ENCODE data around the gene C21orf58. TPM values are rescaled to one million over a fixed set of nuclear protein-coding genes. Genes with fewer than 3 reads are reported as not detected.

Gene C21orf58
- total RNA-seq, 1 donor from 2014 or later = 0.53 TPM

DNA sequence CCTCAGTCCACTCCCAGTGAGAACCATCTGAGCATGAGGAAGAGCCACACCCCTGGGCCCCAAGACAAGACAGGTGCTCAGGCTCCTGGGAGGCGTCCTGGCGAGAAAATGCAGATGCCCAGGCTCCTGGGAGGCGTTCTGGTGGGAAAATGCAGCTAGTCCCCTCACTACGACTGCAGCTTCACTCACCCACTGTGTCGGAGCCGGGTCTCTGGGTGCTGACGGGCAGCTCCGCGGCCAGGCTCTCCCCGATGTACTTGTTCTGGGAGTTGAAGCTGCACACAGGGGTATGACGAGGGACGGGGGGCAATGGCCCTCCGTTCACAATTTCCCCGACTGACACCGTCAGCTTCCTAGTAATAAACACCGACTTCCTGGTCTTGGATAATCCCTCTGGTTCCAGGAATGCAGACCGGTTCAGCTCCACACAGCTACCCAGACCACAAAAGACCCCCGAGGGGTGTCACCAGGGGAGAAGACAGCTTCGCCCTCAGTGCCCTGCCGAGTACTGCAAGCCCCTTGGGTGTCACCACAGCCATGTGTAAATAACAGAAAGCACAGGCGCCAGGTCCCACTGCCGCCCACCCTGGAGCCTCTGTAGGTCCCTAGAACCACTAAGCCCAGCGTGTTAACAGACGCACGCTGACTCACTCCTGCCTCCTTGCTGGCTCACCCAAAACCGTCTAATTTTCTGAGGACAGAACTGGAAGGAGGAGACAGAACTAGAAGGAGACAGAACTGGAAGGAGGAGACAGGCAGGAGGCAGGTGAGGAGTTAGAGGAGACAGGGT lies 57.7 kb downstream of the C21orf58 start:
- FAIRE-seq = no peak
- no peak for DNase-seq (ENCODE audit: low read depth)
- no peak for TF ChIP-seq CTCF (IDR thresholded peaks at IDR 0.05; ENCODE audit: insufficient read depth, low read length, severe bottlenecking)
- Histone ChIP-seq H3K36me3 (ENCODE audit: control insufficient read depth, insufficient read depth, low read length) (peaks cover 36% of the 10 kb centered on the region), H3K4me3 (ENCODE audit: low read depth, low read length) (no peak overlapping the region), H3K27me3 (ENCODE audit: control insufficient read depth, insufficient read depth, low read length) (no peaks in the 10 kb centered on the region)

DNA sequence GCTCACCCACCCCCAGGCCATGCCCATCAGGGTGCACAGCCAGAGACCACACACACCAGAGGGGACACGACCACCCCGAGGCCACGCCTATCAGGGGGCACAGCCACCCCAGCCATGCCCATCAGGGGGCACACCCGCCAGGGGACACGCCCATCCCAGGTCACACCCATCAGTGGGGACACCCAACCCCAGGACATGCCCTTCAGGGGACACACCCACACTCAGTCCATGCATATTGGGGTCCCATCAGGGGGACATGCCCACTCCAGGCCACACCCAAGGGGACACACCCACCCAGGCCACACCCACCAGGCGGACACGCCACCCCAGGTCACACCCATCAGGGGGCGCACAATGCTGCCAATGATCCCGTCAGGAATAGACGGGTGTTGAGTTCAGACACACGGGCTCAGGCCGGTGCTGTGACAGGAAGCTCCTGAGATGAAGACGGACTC lies 59.0 kb downstream of the C21orf58 start:
- Histone ChIP-seq H3K27me3 (ENCODE audit: control insufficient read depth, insufficient read depth, low read length) (no peaks in the 10 kb centered on the region), H3K36me3 (ENCODE audit: control insufficient read depth, insufficient read depth, low read length) (peaks cover 39% of the 10 kb centered on the region), H3K4me3 (ENCODE audit: low read depth, low read length) (no peak overlapping the region)
- DNase-seq (ENCODE audit: low read depth) (no peak), FAIRE-seq (no peak)
- no peak for TF ChIP-seq CTCF (IDR thresholded peaks at IDR 0.05; ENCODE audit: insufficient read depth, low read length, severe bottlenecking)

- no peaks in the 10 kb centered on the region for H3K27me3 ChIP-seq (ENCODE audit: control insufficient read depth, insufficient read depth, low read length)
- TF ChIP-seq CTCF (IDR thresholded peaks at IDR 0.05; ENCODE audit: insufficient read depth, low read length, severe bottlenecking) = no peak
- DNase-seq (ENCODE audit: low read depth) (no peak), FAIRE-seq (no peak)
- no peak overlapping the region for H3K4me3 ChIP-seq (ENCODE audit: low read depth, low read length)
- H3K36me3 ChIP-seq (ENCODE audit: control insufficient read depth, insufficient read depth, low read length) = peaks cover 36% of the 10 kb centered on the region
These were observed 59.5 kb downstream of the C21orf58 start for GRCh38 chr21:46264046-46264689.

- no peak for TF ChIP-seq CTCF (IDR thresholded peaks at IDR 0.05; ENCODE audit: insufficient read depth, low read length, severe bottlenecking)
- DNase-seq (ENCODE audit: low read depth) (no peak), FAIRE-seq (no peak)
- no peak overlapping the region for H3K4me3 ChIP-seq (ENCODE audit: low read depth, low read length)
- H3K27me3 ChIP-seq (ENCODE audit: control insufficient read depth, insufficient read depth, low read length) = no peaks in the 10 kb centered on the region
- peaks cover 43% of the 10 kb centered on the region for H3K36me3 ChIP-seq (ENCODE audit: control insufficient read depth, insufficient read depth, low read length)
These were observed 67.1 kb downstream of the C21orf58 start for GRCh38 chr21:46256501-46256994.

- Histone ChIP-seq H3K4me3 (ENCODE audit: low read depth, low read length) (no peak overlapping the region), H3K27me3 (ENCODE audit: control insufficient read depth, insufficient read depth, low read length) (no peaks in the 10 kb centered on the region), H3K36me3 (ENCODE audit: control insufficient read depth, insufficient read depth, low read length) (peaks cover 43% of the 10 kb centered on the region)
- DNase-seq (ENCODE audit: low read depth) = no peak
- no peak for FAIRE-seq
- TF ChIP-seq CTCF (IDR thresholded peaks at IDR 0.05; ENCODE audit: insufficient read depth, low read length, severe bottlenecking) = no peak
These were observed 67.8 kb downstream of the C21orf58 start for GRCh38 chr21:46255758-46256337.
